Epithelial cell of umbilical artery (primary cell): Measurements from ENCODE around the gene IFNA21. TPM values are rescaled to one million over a fixed set of nuclear protein-coding genes. Genes with fewer than 3 reads are reported as not detected.

Experiments used
- total RNA-seq: library from RNA; depleted of rRNA; stranded (reverse); fragments of >200 nt; gene quantifications from 2 replicates; pipeline ENCODE4 v1.2.3, GENCODE V29; 2014

Gene IFNA21
- total RNA-seq: not detected in 2 replicates

GRCh38 chr9:21166560-21166959 lies at the start of gene IFNA21:
Gene IFNA21 (minus strand): TSS chr9:21166660. CDS start chr9:21166612, 48 bp downstream.

GRCh38 chr9:21207043-21207442 lies 40.6 kb upstream of the IFNA21 start, which contains the start of gene IFNA10:
Gene IFNA10 (minus strand): TSS chr9:21207143. CDS start chr9:21207097, 46 bp downstream.

GRCh38 chr9:21202105-21202504 lies 35.6 kb upstream of the IFNA21 start, which contains the start of gene IFNA7:
Gene IFNA7 (minus strand): TSS chr9:21202205. CDS start chr9:21202165, 40 bp downstream.

GRCh38 chr9:21187487-21187886 lies 21.0 kb upstream of the IFNA21 start, which contains the start of gene IFNA4:
Gene IFNA4 (minus strand): TSS chr9:21187587. CDS start chr9:21187531, 56 bp downstream.

GRCh38 chr9:21141427-21141882 lies 25.0 kb downstream of the IFNA21 start, which contains the start of gene IFNW1:
Gene IFNW1 (minus strand): TSS chr9:21141832. CDS start chr9:21141570, 262 bp downstream.

Other genes starting within 250 kb of the IFNA21 start
- gene HACD4, start 135.0 kb downstream of the IFNA21 start, total RNA-seq: 1.6 and 2.6 TPM in 2 replicates
- gene IFNB1, start 88.7 kb downstream of the IFNA21 start, total RNA-seq: 0.46 TPM in 1 of 2 replicates, not detected in the other
- not detected in 2 replicates for gene IFNW1, start 24.8 kb downstream of the IFNA21 start, total RNA-seq
- not detected in 2 replicates for gene IFNA4, start 20.9 kb upstream of the IFNA21 start, total RNA-seq
- not detected in 2 replicates for gene IFNA7, start 35.5 kb upstream of the IFNA21 start, total RNA-seq
- gene IFNA10, start 40.5 kb upstream of the IFNA21 start, total RNA-seq: not detected in 2 replicates
- not detected in 2 replicates for gene IFNA16, start 50.7 kb upstream of the IFNA21 start, total RNA-seq
- not detected in 2 replicates for gene IFNA17, start 61.6 kb upstream of the IFNA21 start, total RNA-seq
- gene IFNA14, start 73.3 kb upstream of the IFNA21 start, total RNA-seq: not detected in 2 replicates
- gene IFNA5, start 138.7 kb upstream of the IFNA21 start, total RNA-seq: under 0.01 TPM in 1 of 2 replicates, not detected in the other
- gene KLHL9, start 168.7 kb upstream of the IFNA21 start, total RNA-seq: 37.7 and 38.8 TPM in 2 replicates
- gene IFNA6, start 184.2 kb upstream of the IFNA21 start, total RNA-seq: not detected in 2 replicates
- gene IFNA13, start 201.4 kb upstream of the IFNA21 start, total RNA-seq: not detected in 2 replicates
- gene IFNA2, start 218.7 kb upstream of the IFNA21 start, total RNA-seq: not detected in 2 replicates
- gene IFNA8, start 242.5 kb upstream of the IFNA21 start, total RNA-seq: not detected in 2 replicates